NCI-H345 treated with DMSO at 0.1 percent for 48 hours (cell line): ENCODE measurements around the gene CALR.
"Not testable (repeated sequence)": the region's sequence is repeated elsewhere in the genome, so short reads cannot be mapped to it uniquely, and the experiment has no call there.

ENCODE experiments used
- DNase-seq: peaks from one replicate; lab custom pipeline; 2025; ENCODE audit not compliant: unreplicated experiment; lab: John Stamatoyannopoulos, UW

CALR gene

DNA sequence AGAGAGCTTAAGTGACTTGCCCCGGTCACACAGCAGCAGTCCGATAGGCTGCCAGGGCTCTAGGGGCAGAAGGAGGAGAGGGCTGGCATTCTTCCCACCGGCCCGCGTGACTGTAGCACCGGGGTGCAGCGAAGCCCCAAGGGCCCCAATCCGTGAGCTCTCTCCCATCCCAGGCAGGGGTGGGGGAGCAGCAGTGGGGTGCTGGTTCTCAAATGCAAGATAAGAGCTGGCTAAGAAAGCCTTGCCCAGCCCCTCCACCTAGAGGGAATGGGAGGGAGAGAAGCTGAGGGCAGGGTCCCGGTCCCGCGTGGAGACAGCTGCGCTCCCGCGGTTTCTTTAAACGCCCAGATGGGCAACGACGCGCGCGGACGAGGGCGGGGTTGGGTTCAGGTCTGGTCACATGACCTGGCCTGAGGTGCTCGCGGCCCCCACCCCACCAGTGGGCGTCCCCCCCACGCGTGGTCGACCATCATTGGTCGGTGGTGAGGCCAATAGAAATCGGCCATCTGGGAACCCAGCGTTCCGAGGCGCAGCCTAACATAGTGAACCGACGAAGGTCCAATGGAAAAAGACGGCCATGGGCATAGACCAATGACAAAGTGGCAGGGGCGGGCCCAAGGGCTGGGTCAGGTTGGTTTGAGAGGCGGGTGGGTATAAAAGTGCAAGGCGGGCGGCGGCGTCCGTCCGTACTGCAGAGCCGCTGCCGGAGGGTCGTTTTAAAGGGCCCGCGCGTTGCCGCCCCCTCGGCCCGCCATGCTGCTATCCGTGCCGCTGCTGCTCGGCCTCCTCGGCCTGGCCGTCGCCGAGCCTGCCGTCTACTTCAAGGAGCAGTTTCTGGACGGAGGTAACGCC, at the start of gene CALR:
Gene CALR (plus strand): TSS at position 683 of the 852 bp plus-strand sequence. CDS start 71 bp downstream, at position 754.
- peak; percentile 68 for DNase-seq

DNA sequence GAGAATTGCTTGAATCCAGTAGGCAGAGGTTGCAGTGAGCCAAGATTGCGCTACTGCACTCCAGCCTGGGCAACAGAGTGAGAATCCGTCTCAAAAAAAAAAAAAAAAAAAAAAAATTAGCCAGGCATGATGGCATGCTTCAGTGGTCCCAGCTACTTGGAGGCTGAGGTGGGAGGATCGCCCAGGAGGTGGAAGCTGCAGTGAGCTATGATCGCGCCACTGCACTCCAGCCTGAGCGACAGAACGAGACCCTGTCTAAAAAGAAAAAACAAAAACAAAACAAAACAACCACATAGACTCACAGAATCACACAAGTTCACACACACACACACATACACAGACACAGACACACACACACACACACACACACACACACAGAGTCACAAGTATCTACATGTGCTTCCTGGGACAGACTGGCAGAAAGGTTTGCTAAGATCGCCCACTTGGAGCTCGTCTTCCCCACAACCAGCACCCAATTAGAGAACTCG, 48.1 kb upstream of the CALR start:
- DNase-seq = not testable (repeated sequence)

DNA sequence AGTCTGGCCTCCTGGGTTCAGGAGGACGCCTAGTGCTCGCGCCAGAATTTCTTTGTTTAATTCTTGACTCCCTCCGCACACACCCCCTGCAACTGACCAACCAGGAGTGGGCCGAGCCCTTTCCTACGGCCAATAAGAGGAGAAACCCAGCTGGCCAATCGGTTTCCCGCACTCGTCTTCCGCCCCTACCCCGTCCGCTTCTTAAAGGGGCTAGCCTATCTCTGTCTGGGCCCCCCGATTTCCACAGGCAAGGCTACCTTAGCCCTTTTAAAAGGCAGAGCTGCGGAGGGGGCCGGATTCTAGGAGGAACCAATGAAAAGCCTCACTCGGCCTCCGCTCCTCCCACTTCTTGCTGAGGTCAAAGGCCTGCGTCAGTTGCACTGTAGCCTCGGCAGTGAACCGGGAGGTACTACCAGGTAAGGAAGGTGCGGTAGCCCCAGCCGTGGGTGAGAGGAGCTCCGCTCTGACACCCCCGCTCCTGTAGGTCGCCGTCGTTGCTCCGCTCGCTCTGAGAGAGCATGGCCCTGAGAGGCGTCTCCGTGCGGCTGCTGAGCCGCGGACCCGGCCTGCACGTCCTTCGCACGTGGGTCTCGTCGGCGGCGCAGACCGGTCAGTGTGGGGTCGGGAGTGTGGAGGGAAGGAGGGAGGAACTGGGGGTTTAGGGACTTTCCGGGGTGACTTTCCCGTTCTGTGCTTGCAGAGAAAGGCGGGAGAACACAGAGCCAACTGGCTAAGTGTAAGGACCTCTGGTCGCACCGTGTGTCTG, 47.4 kb upstream of the CALR start, which contains the start of gene GCDH:
Gene GCDH (plus strand): TSS at position 374 of the 766 bp plus-strand sequence. CDS start 145 bp downstream, at position 519.
- peak; percentile 79 for DNase-seq

DNA sequence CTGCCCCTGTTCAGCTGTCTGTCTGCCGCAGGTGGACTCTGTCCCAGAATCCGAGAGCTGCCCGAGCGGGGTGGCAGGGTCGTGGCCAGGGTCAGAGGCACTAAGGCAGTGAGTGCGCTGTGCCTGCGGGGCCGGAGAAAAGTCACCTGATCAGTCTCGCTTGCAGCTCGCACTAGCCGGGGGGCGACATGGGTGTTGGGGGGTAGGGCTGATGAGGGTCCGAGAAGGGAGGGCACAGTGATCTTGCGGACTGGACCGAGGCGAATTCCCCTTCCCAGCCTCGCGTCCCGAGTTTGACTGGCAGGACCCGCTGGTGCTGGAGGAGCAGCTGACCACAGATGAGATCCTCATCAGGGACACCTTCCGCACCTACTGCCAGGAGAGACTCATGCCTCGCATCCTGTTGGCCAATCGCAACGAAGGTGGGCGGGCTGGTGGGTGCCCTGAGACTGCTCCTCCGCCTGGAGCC, 46.8 kb upstream of the CALR start:
- DNase-seq = no peak

DNA sequence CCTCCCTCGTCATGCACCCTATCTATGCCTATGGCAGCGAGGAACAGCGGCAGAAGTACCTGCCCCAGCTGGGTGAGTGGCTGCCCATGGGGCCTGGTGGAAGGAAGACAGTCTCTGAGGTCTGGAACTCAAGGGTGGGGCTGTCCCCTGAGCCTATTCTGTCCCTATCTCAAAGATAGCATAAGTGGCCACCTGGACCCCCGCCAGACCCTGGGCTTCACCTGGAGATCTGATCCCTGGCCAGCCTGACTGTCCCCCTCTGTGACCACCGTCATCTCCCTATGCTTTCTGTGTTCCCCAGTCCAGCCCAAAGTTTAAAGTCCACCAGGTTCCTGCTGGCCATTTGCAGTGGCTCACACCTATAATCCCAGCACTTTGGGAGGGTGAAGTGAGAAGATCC, 44.8 kb upstream of the CALR start:
- no peak for DNase-seq

DNA sequence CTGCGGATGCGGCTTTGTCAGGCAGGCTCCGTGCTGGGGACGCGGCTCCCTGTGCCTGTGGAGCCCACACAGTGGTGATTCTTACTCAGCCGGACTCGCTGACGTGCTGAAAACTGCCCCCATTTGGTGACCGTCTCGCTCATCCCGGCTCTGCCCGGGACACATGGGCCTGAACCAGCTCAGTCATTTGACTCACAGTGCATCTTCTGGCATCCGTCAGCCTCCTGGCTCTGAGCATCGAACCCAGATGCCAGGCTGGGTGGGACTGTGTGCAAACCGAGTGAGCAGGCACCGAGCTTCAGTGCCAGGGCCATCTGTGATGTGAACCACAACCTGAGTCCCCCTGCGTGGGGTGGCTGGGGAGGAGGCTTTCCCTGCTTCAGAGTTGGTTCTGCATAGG, 41.9 kb upstream of the CALR start:
- DNase-seq = no peak

DNA sequence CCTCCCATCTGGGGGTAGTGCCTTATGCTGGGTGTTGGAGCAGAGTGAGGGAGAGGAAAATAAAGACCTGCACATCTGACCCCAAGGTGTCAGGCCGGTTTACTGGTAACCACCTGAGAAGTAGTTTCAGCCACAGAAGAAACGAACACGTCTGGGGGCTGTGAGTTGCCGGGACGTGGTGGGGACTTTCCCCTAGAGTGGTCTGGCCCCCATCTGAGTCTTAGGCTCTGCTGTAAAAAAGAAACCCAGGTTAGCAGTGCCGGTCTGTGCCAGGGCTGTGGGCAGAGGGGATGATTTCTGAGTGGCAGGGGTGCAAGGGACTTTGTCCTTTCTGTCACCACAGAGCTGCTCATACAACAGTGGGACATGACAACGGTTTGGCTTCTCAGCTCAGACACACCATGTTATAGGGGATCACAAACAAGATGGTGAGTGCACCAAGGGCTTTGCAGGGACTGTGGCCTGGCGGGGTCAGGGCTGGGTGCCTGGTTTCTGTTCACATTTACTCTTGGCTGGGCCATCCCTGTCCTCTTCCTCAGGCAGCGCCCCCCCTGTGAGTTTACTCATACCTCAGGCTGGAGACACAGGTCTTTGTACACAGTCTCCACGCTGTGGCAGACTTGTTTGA, 38.4 kb upstream of the CALR start:
- no peak for DNase-seq

DNA sequence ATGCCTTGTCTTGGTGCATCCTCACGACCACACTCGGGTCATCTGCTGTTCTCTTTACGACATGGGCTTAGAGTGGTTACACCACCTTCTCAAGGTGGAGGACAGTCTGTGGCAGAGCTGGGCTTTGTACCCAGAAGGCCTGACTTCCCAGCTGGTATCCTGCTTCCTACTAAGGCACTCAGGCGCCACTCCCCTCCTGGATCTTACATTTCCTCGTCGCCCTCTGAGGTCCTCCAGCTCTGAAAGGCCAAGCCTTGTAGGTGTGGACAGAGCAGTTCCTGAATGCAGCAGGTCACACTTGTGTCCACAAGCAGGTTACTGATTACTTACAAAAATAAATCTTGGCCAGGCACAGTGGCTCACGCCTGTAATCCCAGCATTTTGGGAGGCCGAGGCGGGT, 31.2 kb upstream of the CALR start:
- DNase-seq = no peak

DNA sequence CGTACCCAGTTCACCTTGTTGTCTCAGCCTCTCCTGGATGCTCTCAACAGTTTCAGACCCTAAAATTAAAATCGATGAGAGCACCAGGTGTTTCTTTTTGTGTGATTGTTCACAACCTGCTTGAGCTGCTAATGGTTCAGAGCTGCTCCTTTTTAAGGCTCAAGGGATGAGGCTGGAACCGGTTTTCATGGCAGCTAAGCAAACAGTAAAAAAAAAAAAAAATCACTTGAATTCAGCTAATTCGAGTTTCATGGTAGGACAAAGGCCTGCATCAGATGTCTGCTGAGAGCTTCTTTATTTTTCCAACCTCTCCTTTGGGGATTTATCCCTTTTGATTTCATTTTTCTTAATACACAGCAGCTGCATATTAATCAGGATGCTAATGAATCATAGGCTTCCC, 25.8 kb upstream of the CALR start:
- peak; percentile 80 for DNase-seq

DNA sequence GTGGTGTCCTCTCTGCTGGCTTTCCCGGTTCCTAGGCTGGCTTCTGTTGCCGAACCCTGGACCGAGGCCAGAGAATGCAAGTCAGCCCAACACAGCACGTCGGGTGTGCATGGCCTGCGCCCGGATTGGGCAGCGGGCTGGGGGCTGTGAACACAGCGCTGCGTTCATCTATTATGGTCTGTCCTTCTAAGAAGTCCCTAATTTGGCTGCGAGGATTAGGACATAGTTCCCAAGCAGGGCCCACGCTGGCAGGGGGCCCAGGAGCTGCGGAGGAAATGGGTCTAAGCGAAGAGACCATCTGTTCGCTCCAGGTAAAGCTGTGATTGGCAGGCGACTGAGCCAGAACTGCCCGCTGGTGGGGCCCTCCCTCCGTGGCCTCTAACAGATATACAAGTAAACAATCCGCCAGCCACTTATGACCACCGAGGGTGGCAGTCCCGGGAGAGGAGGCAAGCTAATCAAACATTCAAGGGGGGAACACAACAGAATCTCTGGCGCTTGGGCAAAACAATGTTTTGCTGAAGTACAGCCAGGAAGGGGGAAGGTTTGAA, 25.3 kb upstream of the CALR start:
- DNase-seq = peak; percentile 70

DNA sequence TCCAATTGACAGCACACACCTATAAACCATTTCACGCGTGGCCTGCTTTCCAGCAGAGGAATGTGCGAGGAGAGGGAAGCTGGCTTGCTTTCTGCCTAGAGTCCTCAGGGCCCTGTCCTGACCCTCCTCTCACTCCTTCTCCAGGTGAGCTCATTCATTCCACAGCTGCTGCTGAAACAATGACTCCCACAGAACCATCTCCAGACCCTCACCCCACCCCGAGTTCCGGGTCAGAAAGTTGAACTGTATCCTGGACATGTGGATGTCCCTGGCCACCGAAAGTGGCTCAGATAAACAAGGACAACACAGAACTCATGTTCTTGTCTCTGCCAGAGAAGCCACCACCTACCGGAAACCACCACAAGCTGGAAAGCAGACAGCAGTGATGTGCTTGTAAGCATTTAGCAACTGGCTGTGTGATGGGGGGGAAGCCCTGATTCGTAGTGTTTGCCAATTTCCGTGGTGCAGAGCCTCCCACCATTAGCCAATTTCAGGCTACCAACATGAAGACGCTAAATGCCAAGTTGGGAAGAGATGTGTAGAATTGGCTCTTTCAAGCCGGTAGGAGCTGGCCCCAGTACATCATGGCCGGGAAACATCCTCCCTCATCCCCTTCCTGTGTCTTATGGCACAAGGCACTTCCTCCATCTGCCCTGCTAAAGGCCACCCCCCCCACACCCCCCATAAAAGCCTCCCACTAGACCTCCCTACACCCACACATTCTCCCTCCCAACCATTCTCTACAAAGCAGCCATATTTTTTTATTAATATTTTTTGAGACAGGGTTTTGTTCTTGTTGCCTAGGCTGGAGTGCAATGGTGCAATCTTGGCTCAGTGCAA, 24.3 kb upstream of the CALR start:
- DNase-seq = no peak

DNA sequence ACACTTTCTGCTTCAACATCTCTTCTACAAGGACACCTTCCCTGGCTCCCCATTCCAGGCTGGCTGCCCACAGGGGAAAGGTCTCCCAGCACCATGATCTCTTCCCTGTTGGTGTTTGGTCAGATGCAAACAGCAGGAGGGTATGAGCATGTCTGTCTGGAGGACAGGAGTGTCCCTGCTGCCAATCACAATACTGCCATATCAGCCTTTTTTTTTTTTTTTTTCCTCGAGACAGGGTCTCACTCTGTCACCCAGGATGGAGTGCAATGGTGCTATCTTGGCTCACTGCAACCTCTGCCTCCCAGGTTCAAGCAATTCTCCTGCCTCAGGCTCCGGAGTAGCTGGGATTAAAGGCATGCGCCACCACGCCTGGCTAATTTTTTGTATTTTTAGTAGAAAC, 22.5 kb upstream of the CALR start:
- DNase-seq = not testable (repeated sequence)

DNA sequence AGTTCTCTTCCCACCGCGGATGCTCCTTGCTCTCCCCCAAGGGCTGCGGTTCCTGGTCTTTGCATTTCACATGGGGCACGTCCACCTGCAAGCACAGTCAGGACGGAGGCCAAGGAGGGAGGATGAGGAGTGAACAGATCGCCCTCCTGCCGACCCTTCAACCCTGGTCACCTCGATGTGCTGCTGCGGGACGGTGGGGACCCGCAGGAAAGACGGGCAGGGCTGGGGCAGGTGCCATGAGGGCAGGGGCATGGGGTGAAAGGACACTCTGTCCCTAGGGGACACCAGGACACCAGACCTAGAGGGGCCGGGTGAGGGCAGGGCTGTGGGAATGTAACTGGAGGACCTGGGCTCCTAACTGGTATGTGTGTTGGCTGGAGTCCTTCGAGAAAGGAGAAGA, 20.2 kb upstream of the CALR start:
- DNase-seq = no peak

DNA sequence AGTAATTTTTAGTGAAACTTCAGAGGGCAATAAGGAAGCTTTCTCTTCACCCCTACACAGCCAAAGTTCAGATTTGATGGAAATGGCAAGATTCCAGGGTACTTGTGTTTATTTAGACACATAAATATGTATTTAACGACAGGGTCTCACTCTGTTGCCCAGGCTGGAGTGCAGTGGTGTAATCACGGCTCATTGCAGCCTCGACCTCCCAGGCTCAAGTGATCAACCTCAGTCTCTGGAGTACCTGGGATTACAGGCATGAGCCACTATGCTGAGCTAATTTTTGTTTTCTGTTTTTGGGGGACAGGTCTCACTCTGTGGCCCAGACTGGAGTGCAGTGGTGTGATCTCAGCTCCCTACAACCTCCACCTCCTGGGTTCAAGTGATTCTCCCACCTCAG, 17.4 kb upstream of the CALR start:
- DNase-seq = no peak

DNA sequence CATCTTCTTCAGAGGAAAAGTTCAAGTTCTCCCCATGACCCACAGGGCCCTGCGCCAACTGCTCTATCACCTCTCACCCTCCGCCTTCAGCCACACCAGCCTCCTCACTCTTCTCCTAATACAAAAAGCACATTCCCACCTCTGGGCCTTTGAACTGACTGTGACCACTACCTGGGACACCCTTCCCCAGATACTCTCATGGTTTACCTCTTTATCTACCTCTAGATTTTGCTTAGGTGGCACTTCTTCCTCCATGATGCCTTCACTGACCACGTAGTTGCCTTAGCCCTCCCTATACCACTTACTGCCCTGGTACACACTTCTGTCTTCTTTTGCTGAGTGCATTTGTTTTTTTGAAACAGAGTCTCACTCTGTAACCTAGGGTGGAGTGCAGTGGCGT, 15.4 kb upstream of the CALR start:
- no peak for DNase-seq

DNA sequence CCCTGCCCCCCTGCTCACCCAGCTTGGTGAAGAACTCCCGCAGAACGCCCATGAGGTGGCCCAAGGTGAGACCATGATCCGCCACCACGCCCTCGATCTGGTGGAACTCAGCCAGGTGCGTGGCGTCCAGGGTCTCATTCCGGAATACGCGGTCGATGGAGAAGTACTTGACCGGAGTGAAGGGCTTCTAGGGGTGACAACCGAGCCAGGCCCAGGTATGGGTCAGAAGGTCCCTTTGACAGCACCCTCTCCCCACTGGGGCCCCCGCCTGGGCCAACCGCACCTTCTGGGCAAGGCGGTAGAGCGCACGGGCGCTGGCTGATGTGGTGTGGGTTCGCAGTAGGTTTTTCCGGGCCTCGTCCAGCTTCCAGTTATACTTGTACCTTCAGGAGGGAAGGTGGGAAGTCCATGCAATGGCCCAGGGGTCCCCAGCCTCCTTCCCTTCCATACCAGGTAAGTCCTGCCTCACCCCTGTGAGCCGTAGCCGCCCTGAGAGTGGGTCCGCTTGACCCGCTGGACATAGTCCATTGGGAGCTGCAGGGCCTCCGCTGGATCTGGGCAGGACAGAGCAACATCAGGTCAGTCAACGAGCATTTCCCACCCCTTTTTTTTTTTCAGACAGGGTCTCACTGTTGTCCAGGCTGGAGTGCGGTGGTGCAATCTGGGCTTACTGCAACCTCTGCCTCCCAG, 13.6 kb upstream of the CALR start:
- no peak for DNase-seq

DNA sequence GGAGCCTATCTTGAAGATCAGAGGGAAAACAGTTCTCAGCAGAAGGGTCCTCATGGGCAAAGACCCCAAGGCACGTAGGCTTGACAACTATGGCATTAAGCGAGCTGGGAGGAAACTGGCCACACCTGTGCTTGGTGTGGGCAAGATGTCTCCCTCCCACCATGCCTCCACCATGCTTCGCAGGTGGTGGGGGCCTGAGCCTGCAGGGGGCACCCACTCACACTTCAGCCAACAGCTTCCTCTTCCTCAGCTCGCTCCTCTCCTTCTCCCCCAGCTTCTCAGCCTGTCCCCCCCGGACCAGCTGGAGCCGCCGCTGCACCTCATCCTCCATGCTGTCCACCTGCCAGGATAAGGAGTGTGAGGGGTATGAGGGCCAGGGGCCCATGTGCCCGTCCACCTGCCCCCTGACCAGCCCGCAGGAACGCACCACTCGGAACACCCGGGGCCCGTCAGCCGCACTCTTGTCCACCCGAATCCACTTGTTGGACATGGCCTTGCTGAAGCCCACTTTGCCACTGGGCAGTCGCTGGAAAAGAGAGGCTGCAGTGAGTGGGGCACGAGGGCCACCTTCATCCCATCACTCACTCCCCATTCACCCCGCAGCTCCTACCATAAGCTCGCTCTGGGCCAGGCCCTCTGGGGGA, 8.3 kb upstream of the CALR start:
- no peak for DNase-seq

DNA sequence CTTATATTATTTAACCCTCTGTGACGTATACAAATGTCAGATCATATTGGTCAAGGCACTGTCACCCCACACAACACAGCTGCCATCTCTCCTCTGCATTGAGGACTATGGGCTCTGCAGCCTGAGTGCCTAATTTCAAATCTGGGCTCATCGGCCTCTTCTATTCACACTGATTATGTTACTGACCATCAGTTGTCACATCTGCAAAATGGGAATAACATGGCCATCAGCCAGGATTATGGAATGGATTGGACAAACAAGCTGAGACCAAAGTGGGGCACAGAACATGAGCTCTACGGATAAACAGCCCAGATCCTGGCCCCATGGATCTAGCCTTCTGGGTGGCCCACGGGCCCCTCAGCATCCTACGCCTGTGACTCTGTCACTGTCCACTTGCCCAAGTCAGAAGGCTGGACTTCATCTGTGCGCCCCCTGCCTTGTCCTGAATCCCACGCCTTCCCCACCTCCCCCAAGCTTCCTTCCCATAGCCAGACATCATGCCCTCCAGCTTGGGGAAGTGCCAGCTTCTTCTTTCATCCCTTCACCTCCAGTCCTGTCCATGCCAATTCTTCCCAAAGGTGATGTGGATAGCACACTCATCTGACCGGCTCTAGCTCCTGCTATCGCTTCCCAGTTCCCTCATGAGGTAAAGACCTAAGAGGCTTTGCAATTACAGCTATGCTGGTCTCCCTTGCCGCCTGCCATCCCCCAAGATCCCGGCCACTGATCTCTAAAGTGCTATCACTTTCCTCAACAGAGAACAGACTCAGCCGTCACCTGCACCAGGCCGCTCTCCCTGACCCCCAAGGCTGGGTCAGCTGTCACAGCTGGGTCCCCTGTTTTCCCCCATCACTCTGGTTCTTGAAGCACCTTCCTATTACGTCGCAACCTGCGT, 5.8 kb upstream of the CALR start:
- DNase-seq = no peak
